T47D (cell line): ENCODE data around the gene CCNG2.

Source experiments
- DNase-seq, 2 experiments: peaks; one replicate each; pipeline versions ENCODE4 v3.0.0 to v3.0.0-alpha.2; 2011 to 2012; ENCODE audit warnings: low read depth in 1 of 2, low spot score in 1 of 2
- JUND ChIP-seq: IDR thresholded peaks from 2 replicates; pipeline ENCODE4 v1.6.1; 2012; ENCODE audit warnings: low read depth
- in situ Hi-C: cut with HindIII; loops from 2 replicates; pipeline ENCODE4 v1.10.0; 2016; ENCODE audit warnings: low sequenced_read_pairs, low pct_unique_long_range_greater_than_20kb

The CCNG2 gene

GRCh38 chr4:77152421-77152820 is 4.6 kb upstream of the CCNG2 start:
- TF ChIP-seq JUND, result no peak
- peak in 1 of 2 experiments; percentile 87 for DNase-seq
- in situ Hi-C loops, result no loop called here

- in situ Hi-C loops, result no loop called here
- DNase-seq, result no peak
- no peak for TF ChIP-seq JUND
Measured at GRCh38 chr4:77153006-77153405, 4.0 kb upstream of the CCNG2 start.

DNA sequence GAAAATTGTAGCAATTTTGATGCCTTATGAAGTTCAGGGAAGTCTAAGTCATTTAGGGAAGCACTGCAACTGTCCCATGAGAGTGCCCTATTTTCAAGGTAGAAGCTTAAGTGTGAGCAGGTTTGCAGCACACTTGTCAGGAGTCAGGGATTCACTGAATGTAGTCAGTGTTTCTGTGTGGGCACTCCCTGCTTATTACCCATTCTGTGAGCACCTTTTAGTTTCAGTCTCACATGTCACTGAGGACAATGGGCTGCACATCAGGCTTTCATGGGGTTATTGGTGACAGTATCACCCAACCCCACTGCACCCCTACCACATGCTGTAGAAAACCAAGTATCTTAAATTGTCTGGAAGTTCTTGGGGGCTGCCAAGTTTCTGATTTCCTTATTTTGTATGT is 2.9 kb upstream of the CCNG2 start:
- TF ChIP-seq JUND, result no peak
- in situ Hi-C loops, result no loop called here
- no peak for DNase-seq

GRCh38 chr4:77154761-77155499 is 2.1 kb upstream of the CCNG2 start:
- in situ Hi-C loops, result no loop called here
- no peak for DNase-seq
- TF ChIP-seq JUND, result no peak

DNA sequence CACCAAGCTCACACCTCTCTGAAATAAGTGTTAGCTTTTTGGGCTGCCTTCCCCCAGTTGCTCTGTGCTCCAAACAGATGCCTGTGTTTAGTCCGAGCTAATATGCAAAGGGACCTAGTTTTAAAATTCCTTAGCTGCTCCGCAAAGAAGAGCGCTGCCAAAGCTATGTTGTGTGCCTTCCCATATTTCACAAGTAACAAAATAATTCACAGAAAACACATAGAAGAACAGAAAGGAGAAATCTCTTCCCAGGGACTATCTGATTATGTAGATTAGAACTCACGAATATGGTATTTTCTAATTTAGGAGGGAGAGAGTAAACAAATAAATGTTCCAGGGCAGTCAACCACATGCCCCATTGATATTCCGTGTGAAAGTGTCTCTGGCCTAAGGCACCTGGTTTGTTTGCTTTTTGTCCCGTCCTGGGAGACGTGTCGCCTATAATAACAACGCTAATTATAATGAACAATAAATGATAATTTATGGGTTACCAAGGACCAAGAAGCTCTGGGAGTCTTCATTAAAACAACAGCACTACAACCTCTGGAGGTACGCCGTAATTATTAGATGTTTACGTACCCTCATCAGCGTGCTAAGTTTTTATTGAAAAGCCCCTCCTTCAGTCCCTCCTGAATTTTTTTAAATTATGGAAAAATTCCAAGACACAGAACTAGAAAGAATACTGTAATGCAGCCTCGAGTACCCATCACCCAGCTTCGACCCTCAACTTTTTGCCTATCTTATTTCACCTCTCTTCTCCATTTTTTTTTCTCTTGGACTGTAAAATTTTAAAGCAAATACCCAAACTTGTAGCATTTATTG is 1.2 kb upstream of the CCNG2 start:
- DNase-seq, result peak in 1 of 2 experiments; percentile 87
- in situ Hi-C loops, result no loop called here
- 0 out of 2 replicates have a peak, but pooled peaks have one; percentile 42 for TF ChIP-seq JUND

DNA sequence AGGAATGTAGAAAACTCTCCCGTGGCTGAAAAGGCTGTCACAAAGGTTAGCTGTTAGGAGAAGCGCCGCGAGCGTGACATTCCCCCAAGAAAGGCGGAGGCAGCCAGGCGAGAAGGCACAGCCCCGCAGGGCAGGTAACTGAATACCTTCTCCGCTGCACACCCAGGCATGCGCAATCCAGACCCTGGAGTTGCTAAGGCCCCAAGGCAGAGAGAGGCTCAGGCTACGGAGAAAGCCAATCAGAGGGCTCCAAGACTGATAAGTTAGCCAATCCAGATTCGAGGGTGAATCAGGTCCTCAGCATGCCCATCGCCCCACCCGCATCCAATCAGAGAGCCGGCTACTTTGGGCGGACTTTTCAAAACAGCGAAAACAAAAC is 485 bp upstream of the CCNG2 start:
- peak; percentile 97 to 99 for DNase-seq
- in situ Hi-C loops, result no loop called here
- TF ChIP-seq JUND, result no peak

DNA sequence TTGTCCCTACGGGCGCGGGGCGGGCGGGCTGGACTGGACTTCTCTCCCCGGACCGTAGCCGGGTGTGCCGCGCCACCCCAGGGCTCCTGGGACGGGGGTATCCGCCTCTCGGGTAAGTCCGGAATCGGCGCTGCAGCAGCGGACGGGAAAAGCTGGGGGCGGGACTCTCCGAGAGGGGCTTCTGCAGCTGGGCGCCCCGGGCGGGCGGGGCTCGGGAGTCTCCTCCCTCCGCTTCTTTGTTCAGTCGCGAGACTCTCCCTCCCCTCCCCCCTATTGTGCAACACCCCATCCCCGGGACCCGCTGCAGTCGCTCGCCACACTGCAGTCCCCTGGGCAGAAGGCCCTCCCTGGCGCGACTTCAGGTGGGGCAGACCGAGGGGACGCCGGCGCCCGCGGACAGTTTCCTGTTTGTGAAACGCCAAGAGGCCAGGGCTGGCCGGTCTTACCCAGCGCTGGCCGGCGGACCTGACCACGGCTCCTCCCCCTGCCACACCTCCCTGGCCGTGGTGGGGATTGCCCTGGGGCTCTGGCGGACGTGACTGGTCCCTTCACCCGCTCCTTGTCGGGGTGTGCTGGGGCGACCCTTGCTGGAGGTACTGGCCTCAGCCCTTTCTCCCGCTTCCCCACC is 966 bp downstream of the CCNG2 start:
- in situ Hi-C loops, result no loop called here
- no peak for TF ChIP-seq JUND
- DNase-seq, result peak; percentile 39 to 66

DNA sequence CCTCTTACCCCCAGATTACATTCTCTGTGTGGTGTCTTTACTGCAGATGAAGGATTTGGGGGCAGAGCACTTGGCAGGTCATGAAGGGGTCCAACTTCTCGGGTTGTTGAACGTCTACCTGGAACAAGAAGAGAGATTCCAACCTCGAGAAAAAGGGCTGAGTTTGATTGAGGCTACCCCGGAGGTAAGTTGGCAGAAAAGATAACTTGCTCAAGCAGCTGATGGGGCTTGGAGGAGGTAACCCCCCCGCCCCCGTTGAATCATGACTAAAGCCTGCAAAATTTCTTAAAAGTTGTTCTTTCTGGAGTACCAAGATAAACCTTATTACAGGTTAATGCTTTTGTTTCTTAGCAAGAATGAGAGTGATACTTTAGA is 1.5 kb downstream of the CCNG2 start:
- no peak for DNase-seq
- no peak for TF ChIP-seq JUND
- in situ Hi-C loops, result no loop called here

GRCh38 chr4:77159806-77160205 is 2.8 kb downstream of the CCNG2 start:
- TF ChIP-seq JUND, result no peak
- in situ Hi-C loops, result no loop called here
- DNase-seq, result no peak

DNA sequence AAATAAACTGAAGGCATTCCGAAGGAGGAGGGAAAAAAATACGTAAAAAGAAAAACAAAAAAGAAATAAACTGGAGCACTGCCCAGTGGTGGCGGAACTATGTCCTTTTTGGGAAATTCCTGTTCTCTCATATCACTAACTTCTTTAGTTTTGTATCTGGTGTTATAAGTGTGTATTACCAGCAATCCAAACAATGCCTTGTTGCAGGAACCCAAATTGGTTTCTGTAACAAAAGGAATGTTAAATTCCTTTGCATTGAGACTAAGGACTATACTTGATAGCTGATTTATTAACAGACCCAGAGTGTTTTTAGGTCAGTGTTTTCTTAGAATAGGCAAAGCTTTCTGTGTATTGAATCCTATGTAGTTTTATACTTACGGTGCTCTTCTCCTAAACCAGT is 6.6 kb downstream of the CCNG2 start:
- in situ Hi-C loops, result no loop called here
- TF ChIP-seq JUND, result no peak
- no peak for DNase-seq

DNA sequence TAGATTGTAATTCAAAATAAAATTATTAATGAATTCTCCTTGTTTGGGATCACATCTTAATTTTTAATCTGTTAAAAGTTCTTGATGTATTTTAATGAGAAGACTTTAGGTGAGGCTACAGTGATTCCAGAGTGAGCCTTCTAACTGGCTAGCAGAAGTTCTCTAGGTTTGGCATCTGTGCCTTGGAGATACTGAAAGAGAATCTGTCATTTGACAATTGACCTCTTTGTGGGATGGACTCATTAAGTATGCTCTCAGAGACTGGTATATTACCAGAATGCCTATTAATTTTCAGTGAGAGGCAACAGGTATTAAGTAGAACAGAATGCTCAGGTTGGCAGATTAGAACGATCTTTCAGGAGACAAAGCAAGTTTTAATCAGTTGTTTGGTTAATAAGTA is 10.2 kb downstream of the CCNG2 start:
- in situ Hi-C loops, result no loop called here

GRCh38 chr4:77167866-77168265 is 10.9 kb downstream of the CCNG2 start:
- DNase-seq, result no peak
- no peak for TF ChIP-seq JUND
- in situ Hi-C loops, result no loop called here

More for the DNA sequence above, 10.2 kb downstream of the CCNG2 start:
- no peak for DNase-seq
- no peak for TF ChIP-seq JUND

GRCh38 chr4:77169481-77169880 is 12.5 kb downstream of the CCNG2 start:
- TF ChIP-seq JUND, result no peak
- no peak for DNase-seq
- in situ Hi-C loops, result no loop called here
